GM12878 (cell line): ENCODE measurements around the gene ELANE. TPM values are rescaled to one million over a fixed set of nuclear protein-coding genes. Genes with fewer than 3 reads are reported as not detected.
A peak's percentile ranks its signal among the peaks of the same experiment; 100 is the strongest.

Experiments
- CEBPB ChIP-seq, 2 experiments: fragments of 150-350 bp in 1 of 2; IDR thresholded peaks; 2 replicates each; pipeline ENCODE4 v1.6.1; 2012 to 2014; ENCODE audit warnings: low read depth in 2 of 2, low read length in 2 of 2, borderline replicate concordance in 1 of 2, inconsistent platforms in 1 of 2
- CREB1 ChIP-seq: IDR thresholded peaks from 2 replicates; pipeline ENCODE4 v1.6.1; 2012; ENCODE audit warnings: low read depth, mild to moderate bottlenecking, inconsistent platforms
- EGR1 ChIP-seq, 2 experiments: IDR thresholded peaks; 1 replicate in 1 of 2; 2 replicates in 1 of 2; pipeline ENCODE4 v1.6.1; 2011 to 2012; ENCODE audit warnings: low read depth in 2 of 2, low read length in 2 of 2, borderline replicate concordance in 1 of 2, mild to moderate bottlenecking in 1 of 2, moderate library complexity in 1 of 2
- HDAC2 ChIP-seq: fragments of 200-600 bp; sonication (generic); IDR thresholded peaks from 2 replicates; pipeline ENCODE4 v1.6.1; 2017
- IKZF1 ChIP-seq: fragments of 450-650 bp; conservative IDR thresholded peaks from 2 replicates; pipeline ENCODE4 v1.6.1; 2017; ENCODE audit warnings: antibody characterized with exemption, mild to moderate bottlenecking
- MAX ChIP-seq: IDR thresholded peaks from 2 replicates; pipeline ENCODE4 v1.6.1; 2012; ENCODE audit warnings: low read depth, low read length, improper control_type of control experiment
- PAX5 ChIP-seq: IDR thresholded peaks from 2 replicates; pipeline ENCODE4 v1.6.1; 2011; ENCODE audit warnings: low read depth, low read length, borderline replicate concordance
- RELA ChIP-seq: fragments of 450-650 bp; IDR thresholded peaks from 2 replicates; pipeline ENCODE4 v1.8.0; 2014; ENCODE audit warnings: borderline replicate concordance; ENCODE audit not compliant: partially characterized antibody
- TAF1 ChIP-seq: IDR thresholded peaks from 2 replicates; pipeline ENCODE4 v1.6.1; 2011; ENCODE audit warnings: mild to moderate bottlenecking, low read depth, low read length, borderline replicate concordance
- TCF7 ChIP-seq: IDR thresholded peaks from 2 replicates; pipeline ENCODE4 v1.6.1; 2014; ENCODE audit warnings: antibody characterized with exemption, borderline replicate concordance
- polyA plus RNA-seq, 11 experiments: library from polyadenylated mRNA; depleted of rRNA in 4 of 11; unstranded in 6 of 11; stranded (reverse) in 5 of 11; fragments of >200 nt; fragmentation: Nextera tagmentation in 4 of 11; fragmentation: Illumina TruSeq in 1 of 11; extraction: Ambion mirVana in 4 of 11; extraction: Trizol in 1 of 11; gene quantifications; 1 replicate in 1 of 11; 2 replicates in 10 of 11; pipeline versions ENCODE4 v1.2.1 to v1.2.3, GENCODE V29; 2011 to 2016; ENCODE audit warnings: inconsistent platforms in 2 of 11, missing spikeins in 2 of 11, low read depth in 1 of 11
- total RNA-seq, 4 experiments: library from RNA; depleted of rRNA in 3 of 4; stranded (reverse); fragments of >200 nt in 3 of 4; fragmentation: Illumina TruSeq in 1 of 4; extraction: Trizol in 1 of 4; gene quantifications; 2 replicates each; pipeline versions ENCODE4 v1.2.1 to v1.2.3, GENCODE V29; 2013 to 2021
- TF ChIP-seq, protein P1 (sequence below): fragments of 450-650 bp; IDR thresholded peaks from 2 replicates; pipeline ENCODE4 v1.6.1; 2017; ENCODE audit warnings: mild to moderate bottlenecking
- TF ChIP-seq, protein P2 (sequence below): fragments of 450-650 bp; IDR thresholded peaks from 2 replicates; pipeline ENCODE4 v1.6.1; 2016; ENCODE audit warnings: mild to moderate bottlenecking, moderate library complexity, borderline replicate concordance
- TF ChIP-seq, protein P3 (sequence below): fragments of 450-650 bp; IDR thresholded peaks from 2 replicates; pipeline ENCODE4 v1.6.1; 2017; ENCODE audit warnings: mild to moderate bottlenecking, moderate library complexity
- TF ChIP-seq, protein P4 (sequence below): IDR thresholded peaks from 2 replicates; pipeline ENCODE4 v1.6.1; 2012; ENCODE audit warnings: low read depth, low read length, improper control_type of control experiment
- TF ChIP-seq, protein P5 (sequence below): fragments of 450-650 bp; IDR thresholded peaks from 2 replicates; pipeline ENCODE4 v1.6.1; 2017; ENCODE audit warnings: borderline replicate concordance

Gene ELANE
- total and polyA plus RNA-seq, 10 of the 15 experiments (the other 5 are each of a cell fraction or from before 2014, with no cell fraction given), result not detected

DNA sequence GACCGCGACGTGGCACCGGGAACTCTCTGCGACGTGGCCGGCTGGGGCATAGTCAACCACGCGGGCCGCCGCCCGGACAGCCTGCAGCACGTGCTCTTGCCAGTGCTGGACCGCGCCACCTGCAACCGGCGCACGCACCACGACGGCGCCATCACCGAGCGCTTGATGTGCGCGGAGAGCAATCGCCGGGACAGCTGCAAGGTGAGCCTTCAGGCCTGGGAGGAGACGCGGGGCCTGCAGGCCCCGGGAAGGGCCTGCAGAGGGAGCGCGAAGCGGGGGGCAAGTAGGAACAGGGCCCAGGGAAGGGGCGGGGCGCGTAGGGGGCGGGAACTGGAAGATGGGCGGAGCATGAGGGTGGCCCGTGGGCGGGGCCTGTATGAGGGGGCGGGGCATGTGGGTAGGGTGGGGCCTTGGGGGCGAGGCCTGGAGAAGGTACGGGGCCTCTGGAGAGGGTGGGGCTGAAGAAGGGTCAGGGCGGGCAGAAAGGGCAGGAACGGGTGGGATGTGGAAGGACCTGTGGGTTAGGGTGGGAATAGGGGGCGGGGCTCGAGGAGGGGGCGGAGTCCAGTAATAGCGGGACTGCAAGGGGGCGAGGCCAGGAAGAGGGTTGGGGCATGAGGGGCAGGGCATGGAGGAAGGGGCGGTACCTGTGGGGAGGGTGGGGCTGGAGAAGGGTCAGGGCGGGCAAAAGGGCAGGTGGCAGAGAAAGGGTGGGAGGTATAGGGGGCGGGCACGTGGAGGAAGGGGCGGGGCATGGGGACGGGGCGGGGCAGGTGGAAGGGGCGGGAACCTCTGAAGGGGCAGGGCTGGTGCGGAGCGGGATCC lies 9.9 kb downstream of the ELANE start (continued):
- TF ChIP-seq, protein P1, sequence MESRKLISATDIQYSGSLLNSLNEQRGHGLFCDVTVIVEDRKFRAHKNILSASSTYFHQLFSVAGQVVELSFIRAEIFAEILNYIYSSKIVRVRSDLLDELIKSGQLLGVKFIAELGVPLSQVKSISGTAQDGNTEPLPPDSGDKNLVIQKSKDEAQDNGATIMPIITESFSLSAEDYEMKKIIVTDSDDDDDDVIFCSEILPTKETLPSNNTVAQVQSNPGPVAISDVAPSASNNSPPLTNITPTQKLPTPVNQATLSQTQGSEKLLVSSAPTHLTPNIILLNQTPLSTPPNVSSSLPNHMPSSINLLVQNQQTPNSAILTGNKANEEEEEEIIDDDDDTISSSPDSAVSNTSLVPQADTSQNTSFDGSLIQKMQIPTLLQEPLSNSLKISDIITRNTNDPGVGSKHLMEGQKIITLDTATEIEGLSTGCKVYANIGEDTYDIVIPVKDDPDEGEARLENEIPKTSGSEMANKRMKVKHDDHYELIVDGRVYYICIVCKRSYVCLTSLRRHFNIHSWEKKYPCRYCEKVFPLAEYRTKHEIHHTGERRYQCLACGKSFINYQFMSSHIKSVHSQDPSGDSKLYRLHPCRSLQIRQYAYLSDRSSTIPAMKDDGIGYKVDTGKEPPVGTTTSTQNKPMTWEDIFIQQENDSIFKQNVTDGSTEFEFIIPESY, result 0 out of 2 replicates have a peak, but pooled peaks have one; percentile 16
- no peak for TF ChIP-seq RELA
- TF ChIP-seq HDAC2, result no peak
- TF ChIP-seq, protein P2, sequence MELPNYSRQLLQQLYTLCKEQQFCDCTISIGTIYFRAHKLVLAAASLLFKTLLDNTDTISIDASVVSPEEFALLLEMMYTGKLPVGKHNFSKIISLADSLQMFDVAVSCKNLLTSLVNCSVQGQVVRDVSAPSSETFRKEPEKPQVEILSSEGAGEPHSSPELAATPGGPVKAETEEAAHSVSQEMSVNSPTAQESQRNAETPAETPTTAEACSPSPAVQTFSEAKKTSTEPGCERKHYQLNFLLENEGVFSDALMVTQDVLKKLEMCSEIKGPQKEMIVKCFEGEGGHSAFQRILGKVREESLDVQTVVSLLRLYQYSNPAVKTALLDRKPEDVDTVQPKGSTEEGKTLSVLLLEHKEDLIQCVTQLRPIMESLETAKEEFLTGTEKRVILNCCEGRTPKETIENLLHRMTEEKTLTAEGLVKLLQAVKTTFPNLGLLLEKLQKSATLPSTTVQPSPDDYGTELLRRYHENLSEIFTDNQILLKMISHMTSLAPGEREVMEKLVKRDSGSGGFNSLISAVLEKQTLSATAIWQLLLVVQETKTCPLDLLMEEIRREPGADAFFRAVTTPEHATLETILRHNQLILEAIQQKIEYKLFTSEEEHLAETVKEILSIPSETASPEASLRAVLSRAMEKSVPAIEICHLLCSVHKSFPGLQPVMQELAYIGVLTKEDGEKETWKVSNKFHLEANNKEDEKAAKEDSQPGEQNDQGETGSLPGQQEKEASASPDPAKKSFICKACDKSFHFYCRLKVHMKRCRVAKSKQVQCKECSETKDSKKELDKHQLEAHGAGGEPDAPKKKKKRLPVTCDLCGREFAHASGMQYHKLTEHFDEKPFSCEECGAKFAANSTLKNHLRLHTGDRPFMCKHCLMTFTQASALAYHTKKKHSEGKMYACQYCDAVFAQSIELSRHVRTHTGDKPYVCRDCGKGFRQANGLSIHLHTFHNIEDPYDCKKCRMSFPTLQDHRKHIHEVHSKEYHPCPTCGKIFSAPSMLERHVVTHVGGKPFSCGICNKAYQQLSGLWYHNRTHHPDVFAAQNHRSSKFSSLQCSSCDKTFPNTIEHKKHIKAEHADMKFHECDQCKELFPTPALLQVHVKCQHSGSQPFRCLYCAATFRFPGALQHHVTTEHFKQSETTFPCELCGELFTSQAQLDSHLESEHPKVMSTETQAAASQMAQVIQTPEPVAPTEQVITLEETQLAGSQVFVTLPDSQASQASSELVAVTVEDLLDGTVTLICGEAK, result no peak
- TF ChIP-seq, protein P3, sequence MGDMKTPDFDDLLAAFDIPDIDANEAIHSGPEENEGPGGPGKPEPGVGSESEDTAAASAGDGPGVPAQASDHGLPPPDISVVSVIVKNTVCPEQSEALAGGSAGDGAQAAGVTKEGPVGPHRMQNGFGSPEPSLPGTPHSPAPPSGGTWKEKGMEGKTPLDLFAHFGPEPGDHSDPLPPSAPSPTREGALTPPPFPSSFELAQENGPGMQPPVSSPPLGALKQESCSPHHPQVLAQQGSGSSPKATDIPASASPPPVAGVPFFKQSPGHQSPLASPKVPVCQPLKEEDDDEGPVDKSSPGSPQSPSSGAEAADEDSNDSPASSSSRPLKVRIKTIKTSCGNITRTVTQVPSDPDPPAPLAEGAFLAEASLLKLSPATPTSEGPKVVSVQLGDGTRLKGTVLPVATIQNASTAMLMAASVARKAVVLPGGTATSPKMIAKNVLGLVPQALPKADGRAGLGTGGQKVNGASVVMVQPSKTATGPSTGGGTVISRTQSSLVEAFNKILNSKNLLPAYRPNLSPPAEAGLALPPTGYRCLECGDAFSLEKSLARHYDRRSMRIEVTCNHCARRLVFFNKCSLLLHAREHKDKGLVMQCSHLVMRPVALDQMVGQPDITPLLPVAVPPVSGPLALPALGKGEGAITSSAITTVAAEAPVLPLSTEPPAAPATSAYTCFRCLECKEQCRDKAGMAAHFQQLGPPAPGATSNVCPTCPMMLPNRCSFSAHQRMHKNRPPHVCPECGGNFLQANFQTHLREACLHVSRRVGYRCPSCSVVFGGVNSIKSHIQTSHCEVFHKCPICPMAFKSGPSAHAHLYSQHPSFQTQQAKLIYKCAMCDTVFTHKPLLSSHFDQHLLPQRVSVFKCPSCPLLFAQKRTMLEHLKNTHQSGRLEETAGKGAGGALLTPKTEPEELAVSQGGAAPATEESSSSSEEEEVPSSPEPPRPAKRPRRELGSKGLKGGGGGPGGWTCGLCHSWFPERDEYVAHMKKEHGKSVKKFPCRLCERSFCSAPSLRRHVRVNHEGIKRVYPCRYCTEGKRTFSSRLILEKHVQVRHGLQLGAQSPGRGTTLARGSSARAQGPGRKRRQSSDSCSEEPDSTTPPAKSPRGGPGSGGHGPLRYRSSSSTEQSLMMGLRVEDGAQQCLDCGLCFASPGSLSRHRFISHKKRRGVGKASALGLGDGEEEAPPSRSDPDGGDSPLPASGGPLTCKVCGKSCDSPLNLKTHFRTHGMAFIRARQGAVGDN, result no peak
- TF ChIP-seq CREB1, result no peak
- TF ChIP-seq PAX5, result no peak
- TF ChIP-seq, protein P4, sequence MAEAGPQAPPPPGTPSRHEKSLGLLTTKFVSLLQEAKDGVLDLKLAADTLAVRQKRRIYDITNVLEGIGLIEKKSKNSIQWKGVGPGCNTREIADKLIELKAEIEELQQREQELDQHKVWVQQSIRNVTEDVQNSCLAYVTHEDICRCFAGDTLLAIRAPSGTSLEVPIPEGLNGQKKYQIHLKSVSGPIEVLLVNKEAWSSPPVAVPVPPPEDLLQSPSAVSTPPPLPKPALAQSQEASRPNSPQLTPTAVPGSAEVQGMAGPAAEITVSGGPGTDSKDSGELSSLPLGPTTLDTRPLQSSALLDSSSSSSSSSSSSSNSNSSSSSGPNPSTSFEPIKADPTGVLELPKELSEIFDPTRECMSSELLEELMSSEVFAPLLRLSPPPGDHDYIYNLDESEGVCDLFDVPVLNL, result no peak
- TF ChIP-seq MAX, result no peak
- TF ChIP-seq CEBPB (IDR thresholded peaks at IDR 0.05; ENCODE audit: borderline replicate concordance in 1 of 2, low read depth in 2 of 2, low read length in 2 of 2), result no peak
- no peak for TF ChIP-seq TAF1
- TF ChIP-seq IKZF1, result 0 out of 2 replicates have a peak, but pooled peaks have one; percentile 19
- TF ChIP-seq EGR1 (IDR thresholded peaks at IDR 0.05; ENCODE audit: borderline replicate concordance in 1 of 2, low read depth in 2 of 2, low read length in 2 of 2), result 0 out of 3 replicates have a peak, but pooled peaks of 1 of the 2 experiments have one; percentile 0
- TF ChIP-seq, protein P5, sequence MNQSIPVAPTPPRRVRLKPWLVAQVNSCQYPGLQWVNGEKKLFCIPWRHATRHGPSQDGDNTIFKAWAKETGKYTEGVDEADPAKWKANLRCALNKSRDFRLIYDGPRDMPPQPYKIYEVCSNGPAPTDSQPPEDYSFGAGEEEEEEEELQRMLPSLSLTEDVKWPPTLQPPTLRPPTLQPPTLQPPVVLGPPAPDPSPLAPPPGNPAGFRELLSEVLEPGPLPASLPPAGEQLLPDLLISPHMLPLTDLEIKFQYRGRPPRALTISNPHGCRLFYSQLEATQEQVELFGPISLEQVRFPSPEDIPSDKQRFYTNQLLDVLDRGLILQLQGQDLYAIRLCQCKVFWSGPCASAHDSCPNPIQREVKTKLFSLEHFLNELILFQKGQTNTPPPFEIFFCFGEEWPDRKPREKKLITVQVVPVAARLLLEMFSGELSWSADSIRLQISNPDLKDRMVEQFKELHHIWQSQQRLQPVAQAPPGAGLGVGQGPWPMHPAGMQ, result no peak
- TF ChIP-seq TCF7, result no peak
